MM.1S (cell line): ENCODE results near the gene TREML1.

Experiments used
- DNase-seq: peaks from one replicate; pipeline ENCODE4 v3.0.0-alpha.2; 2015
- H2AFZ ChIP-seq: fragments of 300-600 bp; sonication (generic); 2 replicates; pipeline ENCODE4 v1.6.0; 2016; ENCODE audit warnings: antibody characterized with exemption, low read length
- H3F3A ChIP-seq: fragments of 300-600 bp; sonication (generic); 2 replicates; pipeline ENCODE4 v1.6.1; 2016; ENCODE audit warnings: mild to moderate bottlenecking, antibody characterized with exemption, low read length, moderate library complexity, mixed read lengths; ENCODE audit not compliant: insufficient read depth
- H3K27ac ChIP-seq: fragments of 300-600 bp; sonication (generic); 2 replicates; pipeline ENCODE4 v1.5.1; 2016; ENCODE audit warnings: mild to moderate bottlenecking, low read length
- H3K27me3 ChIP-seq: fragments of 300-600 bp; sonication (generic); replicated peaks from 2 replicates; pipeline ENCODE4 v1.6.0; 2016; ENCODE audit warnings: low read length; ENCODE audit not compliant: insufficient read depth
- H3K36me3 ChIP-seq: fragments of 300-600 bp; sonication (generic); replicated peaks from 2 replicates; pipeline ENCODE4 v1.6.1; 2016; ENCODE audit warnings: mild to moderate bottlenecking, low read length, mixed read lengths; ENCODE audit not compliant: insufficient read depth
- H3K4me1 ChIP-seq: fragments of 300-600 bp; sonication (generic); 2 replicates; pipeline ENCODE4 v1.6.1; 2016; ENCODE audit warnings: low read length, mixed read lengths
- H3K4me2 ChIP-seq: fragments of 300-600 bp; sonication (generic); 2 replicates; pipeline ENCODE4 v1.6.0; 2016; ENCODE audit warnings: low read depth, low read length
- H3K4me3 ChIP-seq: fragments of 300-600 bp; sonication (generic); 2 replicates; pipeline ENCODE4 v1.5.1; 2016; ENCODE audit warnings: low read length, mixed read lengths
- H3K79me2 ChIP-seq: fragments of 300-600 bp; sonication (generic); 2 replicates; pipeline ENCODE4 v1.6.1; 2016; ENCODE audit warnings: mixed run types, low read length, mixed read lengths
- H3K9ac ChIP-seq: fragments of 300-600 bp; sonication (generic); 2 replicates; pipeline ENCODE4 v1.6.1; 2016; ENCODE audit warnings: low read length, mixed read lengths
- H3K9me2 ChIP-seq: fragments of 300-600 bp; sonication (generic); replicated peaks from 2 replicates; pipeline ENCODE4 v1.6.1; 2016; ENCODE audit warnings: mild to moderate bottlenecking, low read length, mixed read lengths; ENCODE audit not compliant: insufficient read depth
- H3K9me3 ChIP-seq: fragments of 300-600 bp; sonication (generic); replicated peaks from 2 replicates; pipeline ENCODE4 v1.6.1; 2016; ENCODE audit warnings: mild to moderate bottlenecking, low read length, mixed read lengths; ENCODE audit not compliant: insufficient read depth
- H4K20me1 ChIP-seq: fragments of 300-600 bp; sonication (generic); 2 replicates; pipeline ENCODE4 v1.6.1; 2016; ENCODE audit warnings: mild to moderate bottlenecking, low read length, moderate library complexity, mixed read lengths; ENCODE audit not compliant: insufficient read depth
- CTCF ChIP-seq: fragments of 300-600 bp; sonication (generic); IDR thresholded peaks from 2 replicates; pipeline ENCODE4 v1.5.1; 2016; ENCODE audit warnings: antibody characterized with exemption, low read length, mixed read lengths
- EZH2 ChIP-seq: fragments of 300-600 bp; sonication (generic); optimal IDR thresholded peaks from 2 replicates; pipeline ENCODE3; 2017; ENCODE audit warnings: low read depth, mild to moderate bottlenecking, antibody characterized with exemption, low read length, mixed read lengths
- EZH2phosphoT487 ChIP-seq: fragments of 300-600 bp; sonication (generic); IDR thresholded peaks from 2 replicates; pipeline ENCODE4 v1.6.1; 2018; ENCODE audit warnings: antibody characterized with exemption, low read length

The TREML1 gene

GRCh38 chr6:41194386-41194785 is 40.2 kb upstream of the TREML1 start:
- Histone ChIP-seq H3K9me3 (no peaks in the 10 kb centered on the region), H2AFZ (no peak overlapping the region), H3K4me1 (peaks cover 4% of the 10 kb centered on the region; the same call in 1 of the 2 replicates), H3K36me3 (no peaks in the 10 kb centered on the region), H4K20me1 (no peaks in the 10 kb centered on the region), H3K9me2 (no peaks in the 10 kb centered on the region), H3K9ac (no peak overlapping the region), H3K27ac (no peak overlapping the region), H3F3A (0 out of 2 replicates have a peak, but pooled peaks cover 4% of the 10 kb centered on the region), H3K27me3 (no peaks in the 10 kb centered on the region), H3K4me3 (no peak overlapping the region), H3K79me2 (no peaks in the 10 kb centered on the region), H3K4me2 (no peak overlapping the region)
- TF ChIP-seq CTCF, result no peak
- TF ChIP-seq EZH2, result no peak
- no peak for TF ChIP-seq EZH2phosphoT487
- DNase-seq, result no peak

- H3K9me2 ChIP-seq, result no peaks in the 10 kb centered on the region
- no peak for DNase-seq
- no peaks in the 10 kb centered on the region for H3K9me3 ChIP-seq
- no peak overlapping the region for H3K27ac ChIP-seq
- no peaks in the 10 kb centered on the region for H3K79me2 ChIP-seq
- no peak overlapping the region for H3K9ac ChIP-seq
- no peak overlapping the region for H2AFZ ChIP-seq
- H3K4me3 ChIP-seq, result no peak overlapping the region
- H4K20me1 ChIP-seq, result no peaks in the 10 kb centered on the region
- H3K4me2 ChIP-seq, result no peak overlapping the region
- TF ChIP-seq CTCF (no peak), EZH2 (no peak), EZH2phosphoT487 (no peak)
- H3F3A ChIP-seq, result no peaks in the 10 kb centered on the region
- no peaks in the 10 kb centered on the region for H3K4me1 ChIP-seq
- no peaks in the 10 kb centered on the region for H3K27me3 ChIP-seq
- H3K36me3 ChIP-seq, result no peaks in the 10 kb centered on the region
Measured at GRCh38 chr6:41193884-41194283, 39.7 kb upstream of the TREML1 start.

- no peaks in the 10 kb centered on the region for H3K4me1 ChIP-seq
- no peak for TF ChIP-seq EZH2
- TF ChIP-seq EZH2phosphoT487, result no peak
- TF ChIP-seq CTCF, result no peak
Measured at GRCh38 chr6:41193171-41193734, 39.1 kb upstream of the TREML1 start.

More at GRCh38 chr6:41193171-41193734, 39.1 kb upstream of the TREML1 start:
- Histone ChIP-seq H3K4me3 (no peak overlapping the region), H3K9me2 (no peaks in the 10 kb centered on the region), H3F3A (no peaks in the 10 kb centered on the region), H3K27me3 (no peaks in the 10 kb centered on the region), H3K9ac (no peak overlapping the region), H3K9me3 (no peaks in the 10 kb centered on the region), H3K27ac (no peak overlapping the region), H2AFZ (no peak overlapping the region), H3K79me2 (no peaks in the 10 kb centered on the region), H3K36me3 (no peaks in the 10 kb centered on the region), H4K20me1 (no peaks in the 10 kb centered on the region), H3K4me2 (no peak overlapping the region)
- DNase-seq, result no peak
